Endothelial cell of umbilical vein (primary cell): ENCODE results near the gene FAM193A.

ENCODE experiments used
- EZH2 ChIP-seq: IDR thresholded peaks from 2 replicates; pipeline ENCODE4 v1.6.1; 2012; ENCODE audit warnings: borderline replicate concordance, low read depth, mild to moderate bottlenecking, moderate library complexity, low read length, inconsistent platforms; ENCODE audit not compliant: severe bottlenecking
- FOS ChIP-seq: IDR thresholded peaks from 2 replicates; pipeline ENCODE4 v1.6.1; 2011; ENCODE audit warnings: mild to moderate bottlenecking, low read length, moderate library complexity, borderline replicate concordance; ENCODE audit not compliant: insufficient read depth
- JUN ChIP-seq: IDR thresholded peaks from 2 replicates; pipeline ENCODE4 v1.6.1; 2011; ENCODE audit warnings: borderline replicate concordance, low read depth; ENCODE audit not compliant: insufficient read length, insufficient read depth
- MYC ChIP-seq: IDR thresholded peaks from one replicate; pipeline ENCODE4 v1.6.1; 2011; ENCODE audit warnings: mild to moderate bottlenecking, low read depth, low read length
- POLR2A ChIP-seq: IDR thresholded peaks from 2 replicates; pipeline ENCODE4 v1.6.1; 2012; ENCODE audit warnings: low read depth, mild to moderate bottlenecking, control low read depth, low read length
- POLR2AphosphoS5 ChIP-seq: IDR thresholded peaks from 2 replicates; pipeline ENCODE4 v1.6.1; 2012; ENCODE audit warnings: low read depth, mild to moderate bottlenecking, control low read depth, low read length, moderate library complexity; ENCODE audit not compliant: insufficient read depth
- TF ChIP-seq, protein P1 (sequence below), 2 donors: IDR thresholded peaks; 1 replicate in 1 of 2; 2 replicates in 1 of 2; pipeline ENCODE4 v1.5.1; 2011; ENCODE audit warnings: low read length in 2 of 2, mild to moderate bottlenecking in 2 of 2, moderate library complexity in 2 of 2, control low read depth in 1 of 2, inconsistent platforms in 1 of 2, low read depth in 1 of 2; ENCODE audit not compliant: insufficient read depth in 1 of 2; ENCODE audit errors: extremely low read depth in 1 of 2
- TF ChIP-seq, protein P2 (sequence below): IDR thresholded peaks from 2 replicates; pipeline ENCODE4 v1.6.1; 2011; ENCODE audit not compliant: insufficient read depth, insufficient read length

DNA sequence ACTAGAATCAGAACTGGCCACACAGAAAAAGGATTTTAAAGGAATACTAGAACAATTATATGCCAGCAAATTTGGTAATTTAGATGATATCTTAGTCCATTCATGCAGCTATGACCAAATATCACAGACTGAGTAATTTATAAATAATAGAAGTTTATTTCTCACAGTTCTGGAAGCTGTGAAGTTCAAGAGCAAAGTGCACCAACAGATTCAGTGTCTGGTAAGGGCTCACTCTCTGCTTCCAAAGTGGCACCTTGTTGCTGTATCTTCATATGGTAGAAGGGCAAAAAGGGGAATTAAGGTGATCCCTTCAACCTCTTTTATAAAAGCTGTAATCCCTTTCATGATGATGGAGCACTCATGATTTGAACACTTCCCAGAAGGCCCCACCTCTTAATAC lies 199.4 kb downstream of the FAM193A start:
- TF ChIP-seq, protein P1, sequence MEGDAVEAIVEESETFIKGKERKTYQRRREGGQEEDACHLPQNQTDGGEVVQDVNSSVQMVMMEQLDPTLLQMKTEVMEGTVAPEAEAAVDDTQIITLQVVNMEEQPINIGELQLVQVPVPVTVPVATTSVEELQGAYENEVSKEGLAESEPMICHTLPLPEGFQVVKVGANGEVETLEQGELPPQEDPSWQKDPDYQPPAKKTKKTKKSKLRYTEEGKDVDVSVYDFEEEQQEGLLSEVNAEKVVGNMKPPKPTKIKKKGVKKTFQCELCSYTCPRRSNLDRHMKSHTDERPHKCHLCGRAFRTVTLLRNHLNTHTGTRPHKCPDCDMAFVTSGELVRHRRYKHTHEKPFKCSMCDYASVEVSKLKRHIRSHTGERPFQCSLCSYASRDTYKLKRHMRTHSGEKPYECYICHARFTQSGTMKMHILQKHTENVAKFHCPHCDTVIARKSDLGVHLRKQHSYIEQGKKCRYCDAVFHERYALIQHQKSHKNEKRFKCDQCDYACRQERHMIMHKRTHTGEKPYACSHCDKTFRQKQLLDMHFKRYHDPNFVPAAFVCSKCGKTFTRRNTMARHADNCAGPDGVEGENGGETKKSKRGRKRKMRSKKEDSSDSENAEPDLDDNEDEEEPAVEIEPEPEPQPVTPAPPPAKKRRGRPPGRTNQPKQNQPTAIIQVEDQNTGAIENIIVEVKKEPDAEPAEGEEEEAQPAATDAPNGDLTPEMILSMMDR (IDR thresholded peaks at IDR 0.05; ENCODE audit: extremely low read depth in 1 of 2, insufficient read depth in 1 of 2, low read depth in 1 of 2, low read length in 2 of 2), result no peak
- no peak for TF ChIP-seq EZH2
- TF ChIP-seq JUN, result no peak
- TF ChIP-seq, protein P2, sequence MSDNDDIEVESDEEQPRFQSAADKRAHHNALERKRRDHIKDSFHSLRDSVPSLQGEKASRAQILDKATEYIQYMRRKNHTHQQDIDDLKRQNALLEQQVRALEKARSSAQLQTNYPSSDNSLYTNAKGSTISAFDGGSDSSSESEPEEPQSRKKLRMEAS, result no peak
- no peak for TF ChIP-seq POLR2AphosphoS5
- no peak for TF ChIP-seq POLR2A
- no peak for TF ChIP-seq MYC
- no peak for TF ChIP-seq FOS
